Measurements from ENCODE around the gene FABP1.

- no peak for TF ChIP-seq CTCF (IDR thresholded peaks at IDR 0.05; ENCODE audit: borderline replicate concordance, extremely low read depth, low read length, poor library complexity, severe bottlenecking)
- TF ChIP-seq EZH2 (IDR thresholded peaks at IDR 0.05; ENCODE audit: borderline replicate concordance, low read depth, low read length, severe bottlenecking), result no peak
Measured at GRCh38 chr2:88159481-88159880, 31.6 kb upstream of the FABP1 start.
